ENCODE data around the gene IPCEF1. TPM values are rescaled to one million over a fixed set of nuclear protein-coding genes. Genes with fewer than 3 reads are reported as not detected.

The IPCEF1 gene
- total and polyA plus RNA-seq, 2 experiments from 2014 or later, result not detected

GRCh38 chr6:154295733-154296132 lies 60.9 kb downstream of the IPCEF1 start:
- no peaks in the 10 kb centered on the region for H3K79me2 ChIP-seq (ENCODE audit: insufficient read depth)
- H3K9me3 ChIP-seq (ENCODE audit: low read depth), result no peaks in the 10 kb centered on the region
- TF ChIP-seq EZH2 (IDR thresholded peaks at IDR 0.05; ENCODE audit: insufficient read depth, poor library complexity, severe bottlenecking), result no peak
- TF ChIP-seq EZH2phosphoT487 (IDR thresholded peaks at IDR 0.05; ENCODE audit: insufficient read depth, low read depth), result no peak
- no peaks in the 10 kb centered on the region for H3K36me3 ChIP-seq (ENCODE audit: low read depth)
- H3K4me3 ChIP-seq, result no peak overlapping the region
- no peak overlapping the region for H3K9ac ChIP-seq
- no peak overlapping the region for H2AFZ ChIP-seq
- DNase-seq, result no peak
- in situ Hi-C loops (cut with MboI), result no loop called here
- no peaks in the 10 kb centered on the region for H4K20me1 ChIP-seq (ENCODE audit: insufficient read depth)
- H3K9me2 ChIP-seq (ENCODE audit: insufficient read depth), result no peaks in the 10 kb centered on the region
- no peaks in the 10 kb centered on the region for H3K27me3 ChIP-seq (replicated peaks; ENCODE audit: insufficient read depth)
- 59 to 70% methylated on average over 4 of the region's 4 CpGs for WGBS, 2 experiments (ENCODE audit: low coverage in 1 of 2, low lambda C conversion rate in 2 of 2, missing lambda C conversion rate in 2 of 2)
- H3K4me1 ChIP-seq (ENCODE audit: insufficient read depth), result peaks cover 19% of the 10 kb centered on the region
- H3K4me2 ChIP-seq (ENCODE audit: unreplicated experiment), result no peak overlapping the region
- H3K27ac ChIP-seq, result no peak overlapping the region
- peaks cover 10% of the 10 kb centered on the region; the same call in 1 of the 2 replicates for H3F3A ChIP-seq (ENCODE audit: insufficient read depth)

- Histone ChIP-seq H3K9ac (no peak overlapping the region), H3K4me3 (peak overlapping the region; percentile 3; the same call in 1 of the 2 replicates), H3K27me3 (replicated peaks; ENCODE audit: insufficient read depth) (no peaks in the 10 kb centered on the region), H4K20me1 (ENCODE audit: insufficient read depth) (no peaks in the 10 kb centered on the region), H3K4me1 (ENCODE audit: insufficient read depth) (peaks cover 18% of the 10 kb centered on the region), H2AFZ (peak overlapping the region; percentile 62), H3K27ac (peak overlapping the region; percentile 26), H3K9me3 (ENCODE audit: low read depth) (no peaks in the 10 kb centered on the region), H3K4me2 (ENCODE audit: unreplicated experiment) (peak overlapping the region; percentile 52), H3K79me2 (ENCODE audit: insufficient read depth) (no peaks in the 10 kb centered on the region), H3K36me3 (ENCODE audit: low read depth) (no peaks in the 10 kb centered on the region), H3F3A (ENCODE audit: insufficient read depth) (peaks cover 5% of the 10 kb centered on the region; the same call in 1 of the 2 replicates), H3K9me2 (ENCODE audit: insufficient read depth) (no peaks in the 10 kb centered on the region)
- in situ Hi-C loops (cut with MboI), result no loop called here
- DNase-seq, result peak; percentile 74
- WGBS, 2 experiments (ENCODE audit: low coverage in 1 of 2, low lambda C conversion rate in 2 of 2, missing lambda C conversion rate in 2 of 2), result 32 to 50% methylated on average over 4 of the region's 4 CpGs
- TF ChIP-seq EZH2phosphoT487 (IDR thresholded peaks at IDR 0.05; ENCODE audit: insufficient read depth, low read depth) (no peak), EZH2 (IDR thresholded peaks at IDR 0.05; ENCODE audit: insufficient read depth, poor library complexity, severe bottlenecking) (no peak)
These were observed 63.6 kb downstream of the IPCEF1 start for GRCh38 chr6:154292855-154293519.

- Histone ChIP-seq H3K4me1 (ENCODE audit: insufficient read depth) (peaks cover 12% of the 10 kb centered on the region), H3K4me2 (ENCODE audit: unreplicated experiment) (peak overlapping the region; percentile 52), H3K9ac (no peak overlapping the region), H2AFZ (peak overlapping the region; percentile 62; the same call in 1 of the 2 replicates), H3K9me3 (ENCODE audit: low read depth) (no peaks in the 10 kb centered on the region), H3K4me3 (no peak overlapping the region), H3F3A (ENCODE audit: insufficient read depth) (no peaks in the 10 kb centered on the region), H3K9me2 (ENCODE audit: insufficient read depth) (no peaks in the 10 kb centered on the region), H3K27me3 (replicated peaks; ENCODE audit: insufficient read depth) (no peaks in the 10 kb centered on the region), H3K27ac (no peak overlapping the region), H3K79me2 (ENCODE audit: insufficient read depth) (no peaks in the 10 kb centered on the region), H3K36me3 (ENCODE audit: low read depth) (no peaks in the 10 kb centered on the region), H4K20me1 (ENCODE audit: insufficient read depth) (no peaks in the 10 kb centered on the region)
- no peak for DNase-seq
- WGBS, 2 experiments (ENCODE audit: low coverage in 1 of 2, low lambda C conversion rate in 2 of 2, missing lambda C conversion rate in 2 of 2), result 81 to 87% methylated on average over 3 of the region's 3 CpGs
- in situ Hi-C loops (cut with MboI), result no loop called here
- no peak for TF ChIP-seq EZH2 (IDR thresholded peaks at IDR 0.05; ENCODE audit: insufficient read depth, poor library complexity, severe bottlenecking)
These were observed 64.5 kb downstream of the IPCEF1 start for GRCh38 chr6:154292066-154292465.

GRCh38 chr6:154289818-154290508 lies 66.6 kb downstream of the IPCEF1 start:
- no peak overlapping the region for H3K27ac ChIP-seq
- no peak overlapping the region for H3K4me2 ChIP-seq (ENCODE audit: unreplicated experiment)
- in situ Hi-C loops (cut with MboI), result no loop called here
- H2AFZ ChIP-seq, result no peak overlapping the region
- H3K9me3 ChIP-seq (ENCODE audit: low read depth), result no peaks in the 10 kb centered on the region
- no peaks in the 10 kb centered on the region for H4K20me1 ChIP-seq (ENCODE audit: insufficient read depth)
- TF ChIP-seq EZH2phosphoT487 (IDR thresholded peaks at IDR 0.05; ENCODE audit: insufficient read depth, low read depth) (no peak), EZH2 (IDR thresholded peaks at IDR 0.05; ENCODE audit: insufficient read depth, poor library complexity, severe bottlenecking) (no peak)
- H3K9ac ChIP-seq, result no peak overlapping the region
- no peak overlapping the region for H3K4me3 ChIP-seq
- peaks cover 12% of the 10 kb centered on the region for H3K4me1 ChIP-seq (ENCODE audit: insufficient read depth)
- DNase-seq, result no peak
- no peaks in the 10 kb centered on the region for H3K36me3 ChIP-seq (ENCODE audit: low read depth)
- H3K79me2 ChIP-seq (ENCODE audit: insufficient read depth), result no peaks in the 10 kb centered on the region
- 85 to 87% methylated on average over 6 of the region's 6 CpGs for WGBS, 2 experiments (ENCODE audit: low coverage in 1 of 2, low lambda C conversion rate in 2 of 2, missing lambda C conversion rate in 2 of 2)
- H3K9me2 ChIP-seq (ENCODE audit: insufficient read depth), result no peaks in the 10 kb centered on the region
- H3F3A ChIP-seq (ENCODE audit: insufficient read depth), result no peaks in the 10 kb centered on the region
- no peaks in the 10 kb centered on the region for H3K27me3 ChIP-seq (replicated peaks; ENCODE audit: insufficient read depth)

All from GM23248 (cell line).